Measurements from ENCODE around the gene SOBP.

SOBP gene

DNA sequence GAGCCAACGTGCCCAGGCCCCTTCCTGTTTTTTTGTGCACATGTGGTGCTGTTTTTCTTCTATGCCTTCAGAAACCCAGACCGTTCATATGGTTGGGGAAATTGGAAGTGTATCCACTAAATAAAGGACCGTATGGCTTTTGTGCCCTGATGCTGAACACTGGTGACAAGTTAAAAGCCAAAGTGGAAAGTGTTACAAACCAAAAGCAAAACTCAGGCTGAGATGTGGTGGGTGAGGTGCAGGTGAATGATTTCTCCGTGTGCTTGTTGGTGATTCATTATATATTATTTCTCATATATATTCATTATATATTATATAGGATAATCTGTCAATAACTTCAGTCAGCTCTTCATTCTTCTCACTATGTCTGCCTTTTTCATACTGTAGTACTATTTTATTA is 148.6 kb downstream of the SOBP start:
- no peak for DNase-seq (ENCODE audit: low read depth in 2 of 2)

DNA sequence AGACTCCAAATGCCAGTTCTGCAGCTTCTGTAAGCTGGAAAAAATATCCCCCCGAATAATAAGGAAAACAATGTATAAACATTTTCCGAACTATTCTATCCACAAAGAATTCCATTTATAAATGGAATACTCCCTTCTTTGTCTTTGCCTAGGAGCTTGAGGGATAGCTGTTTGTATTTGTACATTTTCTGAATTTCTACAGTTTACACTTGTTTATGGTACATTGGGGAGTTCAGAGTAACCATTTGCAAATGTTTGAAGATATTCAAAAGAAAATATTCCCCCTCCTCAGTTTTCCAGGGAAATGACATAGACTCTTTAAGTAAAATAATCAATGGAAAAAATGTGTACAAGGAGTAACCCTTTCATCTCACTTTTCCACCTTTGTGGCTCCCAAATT is 149.6 kb downstream of the SOBP start:
- DNase-seq (ENCODE audit: low read depth in 2 of 2): no peak

DNA sequence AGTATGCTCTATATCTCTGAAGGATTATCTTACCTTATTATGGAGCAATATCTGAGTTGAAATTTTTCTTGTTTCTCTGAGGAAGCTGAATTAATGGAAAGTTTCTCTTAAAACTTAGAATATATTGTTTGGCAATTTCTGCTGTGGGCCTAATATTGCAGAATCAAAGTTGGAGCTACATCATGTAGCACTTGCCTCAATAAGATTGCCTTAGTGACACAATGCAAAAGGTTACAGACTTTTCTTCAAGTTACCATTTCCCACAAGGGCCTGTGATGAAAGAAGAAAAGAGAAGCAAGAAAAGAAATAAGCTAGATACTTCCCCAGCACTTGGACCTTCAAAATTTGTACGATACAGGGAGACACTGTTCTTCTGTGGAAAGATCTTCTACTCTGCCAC is 151.2 kb downstream of the SOBP start:
- DNase-seq (ENCODE audit: low read depth in 2 of 2): no peak

DNA sequence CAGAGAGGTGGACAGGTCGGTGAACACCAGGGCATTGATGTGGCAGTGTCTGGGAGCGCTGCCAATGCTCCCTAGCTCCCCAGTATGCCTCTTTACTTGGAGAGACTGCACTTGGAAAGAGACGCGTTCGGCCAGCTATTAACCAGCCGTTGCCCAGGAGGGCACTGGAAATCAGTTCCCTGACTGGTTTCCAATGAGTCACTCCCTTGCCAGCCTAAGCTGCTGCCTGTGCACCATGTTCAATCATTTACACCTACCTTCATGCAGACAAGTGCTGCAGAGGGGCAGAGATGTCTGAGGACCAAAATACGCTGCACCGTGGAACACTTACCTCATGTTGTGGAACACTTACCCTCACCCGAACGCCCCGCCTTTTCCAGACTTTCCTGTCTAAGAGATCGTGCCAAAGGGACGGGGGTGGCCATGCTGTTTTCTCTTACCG is 151.6 kb downstream of the SOBP start:
- DNase-seq (ENCODE audit: low read depth in 2 of 2): no peak

DNA sequence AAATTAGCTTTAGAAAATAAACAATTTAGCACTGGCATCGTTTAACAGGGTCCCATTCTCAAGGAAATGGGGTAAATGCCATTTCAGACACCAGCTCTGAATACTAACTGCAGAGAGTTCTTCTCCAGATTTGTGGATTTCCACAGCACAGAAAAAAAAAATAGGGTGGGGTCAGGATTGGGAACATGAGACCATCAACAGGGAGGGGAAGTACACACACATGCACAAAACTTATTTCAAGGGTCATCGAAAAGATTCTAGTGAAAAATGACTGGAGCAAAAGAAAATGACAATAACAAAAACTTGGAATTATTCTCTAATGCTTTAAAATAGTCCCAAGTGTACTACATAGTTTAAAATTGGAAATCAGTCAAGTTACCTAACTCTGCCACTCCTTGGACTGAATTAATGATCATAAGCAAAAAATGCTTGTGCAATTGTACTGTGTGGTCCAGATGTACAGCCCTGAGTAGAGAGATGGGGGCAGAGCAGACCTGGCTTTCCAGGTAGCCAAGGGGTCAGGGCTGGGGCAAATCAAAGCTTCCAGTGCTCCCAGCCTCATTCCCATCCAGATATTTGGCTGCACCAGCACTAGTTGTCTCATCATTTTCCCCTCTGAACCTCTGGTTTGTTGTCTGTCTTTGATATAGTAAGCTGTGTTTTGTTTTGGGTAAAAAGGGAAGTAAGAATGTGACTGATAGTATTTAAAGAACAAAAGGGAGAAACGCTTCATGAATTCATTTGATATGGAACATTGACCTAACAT is 152.4 kb downstream of the SOBP start:
- no peak for DNase-seq (ENCODE audit: low read depth in 2 of 2)

DNA sequence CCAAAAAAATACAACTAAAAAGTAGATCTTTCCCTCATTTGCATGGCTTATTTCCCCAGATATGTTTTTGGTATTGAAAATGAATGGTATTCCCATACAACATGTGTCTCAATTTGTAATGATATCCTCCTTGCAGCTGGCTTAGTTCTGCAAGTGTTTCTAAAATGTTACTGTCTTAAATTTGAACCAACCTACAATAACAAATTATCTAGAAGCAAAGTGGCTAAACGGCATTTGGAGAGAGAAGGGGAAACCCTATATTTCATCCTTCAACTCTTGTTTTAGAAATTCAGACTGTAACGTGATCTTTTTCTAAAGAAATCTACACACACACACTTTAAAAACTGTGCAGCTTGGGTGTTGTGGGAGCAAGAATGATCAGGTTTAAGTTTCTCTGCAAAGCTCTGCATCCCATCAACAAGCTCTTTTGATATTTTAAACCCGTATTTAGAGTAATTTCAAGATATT is 153.0 kb downstream of the SOBP start:
- DNase-seq (ENCODE audit: low read depth in 2 of 2): no peak

DNA sequence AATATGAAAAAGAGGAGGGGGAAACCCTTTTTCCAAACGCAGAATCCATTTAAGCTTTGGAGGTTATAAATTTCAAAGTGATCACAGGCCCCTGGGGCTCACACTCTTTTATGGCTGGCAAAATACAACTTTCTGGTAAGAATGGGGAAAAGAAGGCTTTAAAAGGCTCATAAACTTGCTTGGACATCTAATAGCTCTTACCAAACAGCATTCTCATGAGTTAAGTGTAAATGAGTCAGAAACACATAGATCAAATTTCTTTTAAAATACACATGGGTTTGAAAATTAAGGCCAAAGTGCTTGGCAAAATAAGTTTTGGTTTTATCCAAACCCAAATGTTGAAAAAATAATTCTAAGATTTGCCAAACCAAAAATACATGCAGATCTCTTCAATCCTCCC is 154.6 kb downstream of the SOBP start:
- no peak for DNase-seq (ENCODE audit: low read depth in 2 of 2)

DNA sequence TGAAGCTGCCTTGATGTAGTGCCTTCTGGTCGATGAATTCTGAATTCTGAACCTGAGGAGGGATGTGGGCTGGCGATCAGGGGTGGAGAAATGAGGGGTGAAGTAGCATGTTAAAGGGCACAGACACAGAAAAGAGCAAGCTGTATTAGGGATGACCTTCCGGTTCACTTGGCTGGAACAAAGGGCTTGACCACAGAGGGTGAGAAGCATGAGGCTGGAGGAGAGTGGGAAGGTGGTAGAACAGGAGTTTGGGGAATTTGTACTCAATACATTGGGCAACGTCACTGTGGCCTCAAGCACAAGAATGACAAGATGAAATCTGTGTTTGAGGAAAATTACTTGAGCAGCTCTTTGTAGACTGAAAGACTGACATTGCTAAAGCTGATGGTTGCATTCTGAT is 155.8 kb downstream of the SOBP start:
- no peak for DNase-seq (ENCODE audit: low read depth in 2 of 2)

DNA sequence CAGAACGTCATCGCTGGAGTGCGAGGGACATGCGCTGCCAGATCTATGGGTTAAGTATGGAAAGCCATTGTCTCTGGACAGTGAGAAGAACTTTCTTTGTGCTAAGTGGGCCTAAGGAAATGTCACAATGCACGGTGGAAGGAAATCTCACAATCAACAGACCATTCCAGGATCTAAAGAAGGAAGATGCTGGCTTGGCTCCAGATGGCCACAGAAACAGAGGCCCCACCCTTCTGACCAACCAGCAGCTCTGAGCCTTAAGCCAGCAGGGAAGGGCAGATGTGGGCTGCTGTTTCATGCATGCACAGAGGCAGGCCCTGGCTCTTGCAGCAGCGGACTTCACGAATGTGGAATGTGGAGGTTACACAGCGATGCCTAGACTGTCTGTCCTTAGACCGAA is 156.3 kb downstream of the SOBP start:
- DNase-seq (ENCODE audit: low read depth in 2 of 2): no peak

DNA sequence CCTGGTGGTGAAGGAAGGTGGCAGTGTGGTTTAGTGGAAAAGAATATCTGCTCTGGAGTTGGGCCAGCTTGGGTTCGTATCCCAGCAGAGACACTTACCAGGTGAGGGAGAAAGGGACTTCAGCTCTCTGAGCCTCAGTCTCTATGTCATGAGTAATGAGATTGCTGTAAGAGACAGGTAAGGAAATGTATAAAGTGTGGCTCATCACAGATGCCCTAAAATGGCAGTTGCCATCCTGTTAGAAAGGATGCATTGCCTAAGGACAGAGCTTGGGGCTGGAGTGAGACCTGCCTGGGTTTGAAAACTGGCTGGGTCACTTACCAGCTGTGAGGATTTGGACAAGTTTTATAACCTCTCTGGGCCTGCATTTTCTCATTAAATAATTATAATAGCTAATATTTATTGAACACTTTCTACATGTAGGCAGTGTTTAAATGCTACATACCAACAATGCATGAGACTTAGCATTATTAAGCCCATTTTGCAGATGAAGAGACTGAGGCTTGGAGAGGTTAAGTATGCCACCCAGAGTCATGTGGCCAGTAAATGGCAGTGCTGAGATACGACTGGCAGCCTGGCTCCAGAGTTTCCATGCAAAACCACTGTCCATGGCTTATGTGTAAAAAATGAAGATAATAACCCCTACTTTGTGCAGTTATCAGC is 157.0 kb downstream of the SOBP start:
- no peak for DNase-seq (ENCODE audit: low read depth in 2 of 2)

DNA sequence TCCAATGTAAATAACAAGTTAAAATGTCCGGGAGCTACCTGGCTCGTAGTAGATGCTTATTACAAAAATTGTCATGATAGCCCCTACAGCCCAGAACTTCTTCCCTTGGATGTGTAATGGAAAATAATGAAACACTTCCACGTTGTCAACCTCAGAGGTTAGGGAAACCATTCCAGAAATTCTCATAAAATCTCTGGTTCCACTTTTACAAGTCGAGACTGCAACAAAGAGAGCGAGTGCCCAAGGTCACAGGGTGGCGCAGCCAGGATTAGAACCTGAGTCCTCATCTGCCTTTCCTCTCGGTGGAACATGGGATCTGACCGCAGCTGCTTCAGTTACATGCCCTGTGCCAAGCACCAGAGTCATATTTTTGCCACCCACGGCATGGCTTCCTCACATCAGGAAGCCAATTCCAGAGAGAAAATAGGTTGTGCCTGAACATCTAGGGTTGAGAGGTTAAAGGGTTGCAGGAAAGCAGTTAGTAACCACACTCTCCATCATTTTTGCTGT is 157.6 kb downstream of the SOBP start:
- DNase-seq (ENCODE audit: low read depth in 2 of 2): no peak

DNA sequence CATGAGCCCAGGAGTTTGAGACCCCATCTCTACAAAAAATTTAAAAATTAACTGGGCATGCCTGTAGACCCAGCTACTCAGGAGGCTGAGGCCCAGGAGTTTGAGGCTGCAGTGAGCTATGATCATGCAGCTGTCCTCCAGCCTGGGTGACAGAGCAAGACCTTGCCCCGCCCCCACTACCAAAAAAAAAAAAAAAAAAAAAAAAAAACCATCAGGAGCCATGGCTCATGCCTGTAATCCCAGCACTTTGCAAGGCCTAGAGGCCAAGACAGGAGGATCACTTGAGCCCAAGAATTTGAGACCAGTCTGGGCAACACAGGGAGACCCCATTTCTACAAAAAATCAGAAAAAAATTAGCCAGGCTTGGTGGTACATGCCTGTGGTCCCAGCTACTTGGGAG is 159.1 kb downstream of the SOBP start:
- no peak for DNase-seq (ENCODE audit: low read depth in 2 of 2)

DNA sequence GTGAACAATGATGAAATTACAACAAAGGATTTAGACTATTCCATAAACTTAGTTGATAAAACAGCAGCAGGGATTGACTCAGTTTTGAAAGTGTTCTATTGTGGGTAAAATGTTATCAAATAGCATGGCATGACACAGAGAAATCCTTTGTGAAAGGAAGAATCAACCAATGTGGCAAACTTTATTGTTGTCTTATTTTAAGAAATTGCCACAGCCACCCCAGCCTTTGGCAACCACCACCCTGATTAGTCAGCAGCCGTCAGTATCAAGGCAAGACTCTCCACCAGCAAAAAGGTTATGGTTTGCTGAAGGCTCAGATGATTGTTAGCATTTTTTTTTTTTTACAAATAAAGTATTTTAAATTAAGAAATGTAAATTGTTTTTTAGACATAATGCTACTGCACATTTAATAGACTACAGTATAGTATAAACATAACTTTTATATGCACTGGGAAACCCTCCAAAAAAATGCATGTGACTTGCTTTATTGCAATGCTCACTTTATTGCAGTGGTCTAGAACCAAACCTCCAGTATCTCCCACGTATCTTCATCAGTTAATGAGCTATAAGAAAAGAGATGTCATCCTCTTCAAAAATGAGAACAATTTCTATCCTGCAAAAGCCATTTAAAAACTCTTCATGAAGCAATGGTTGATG is 162.7 kb downstream of the SOBP start:
- DNase-seq (ENCODE audit: low read depth in 2 of 2): no peak

DNA sequence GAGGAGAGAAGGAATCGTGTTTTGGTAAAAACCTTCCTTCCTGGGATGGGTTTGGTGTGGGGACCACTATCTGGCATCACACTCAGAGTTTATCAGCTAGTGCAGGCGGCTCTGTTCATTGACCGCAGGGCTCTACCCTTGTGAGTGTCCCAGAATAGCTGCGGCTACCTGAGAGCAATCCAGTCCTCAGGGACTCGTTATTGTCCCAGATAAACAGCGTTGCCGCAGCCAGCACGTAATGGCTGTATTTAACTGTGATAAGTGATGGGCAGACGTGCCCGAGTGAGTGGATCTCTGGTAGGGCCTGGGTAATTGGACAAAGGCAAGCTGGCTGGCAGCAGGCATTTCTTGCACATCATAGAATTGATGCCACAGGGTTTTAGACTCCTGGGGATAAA is 163.3 kb downstream of the SOBP start:
- DNase-seq (ENCODE audit: low read depth in 2 of 2): no peak

DNA sequence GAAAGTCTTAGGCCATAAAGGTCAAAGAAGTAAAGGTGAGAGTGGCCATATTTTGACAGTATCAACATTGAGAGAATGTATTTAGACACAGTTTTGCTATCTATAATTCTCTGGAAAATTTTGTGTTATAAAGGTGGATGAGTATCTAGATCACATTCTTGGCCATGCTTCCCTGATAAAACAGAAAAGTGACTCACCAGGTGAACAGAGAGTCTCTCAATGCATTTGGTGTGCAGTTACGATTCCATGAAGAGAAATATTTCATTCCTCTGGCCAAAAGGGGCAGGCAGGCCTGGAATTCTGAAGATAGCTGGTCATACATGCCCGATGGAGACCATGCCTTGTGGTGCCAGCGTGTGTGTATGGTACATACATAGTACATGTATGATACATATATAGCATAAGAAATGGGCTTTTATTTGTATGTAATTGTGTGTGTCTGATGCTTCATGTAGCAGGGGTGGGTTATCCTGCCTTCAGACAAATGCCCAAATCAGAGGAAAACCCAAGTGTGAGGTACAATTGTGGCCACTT is 164.0 kb downstream of the SOBP start:
- no peak for DNase-seq (ENCODE audit: low read depth in 2 of 2)

DNA sequence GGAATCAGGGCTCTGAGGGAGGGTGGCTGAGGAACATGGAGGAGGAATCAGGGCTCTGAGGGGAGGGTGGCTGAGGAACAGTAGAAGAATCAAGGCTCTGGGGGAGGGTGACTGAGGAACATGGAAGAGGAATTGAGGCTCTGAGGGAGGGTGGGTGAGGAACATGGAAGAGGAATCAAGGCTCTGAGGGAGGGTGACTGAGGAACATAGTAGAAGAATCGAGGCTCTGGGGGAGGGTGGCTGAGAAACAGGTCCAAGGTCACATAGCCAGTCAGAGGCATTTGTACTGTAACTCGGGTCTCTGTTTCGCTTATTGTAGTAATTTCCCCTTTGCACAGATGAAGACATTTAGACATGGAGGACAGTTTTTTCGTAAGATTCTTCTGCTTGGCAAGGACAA is 164.8 kb downstream of the SOBP start:
- DNase-seq (ENCODE audit: low read depth in 2 of 2): no peak

DNA sequence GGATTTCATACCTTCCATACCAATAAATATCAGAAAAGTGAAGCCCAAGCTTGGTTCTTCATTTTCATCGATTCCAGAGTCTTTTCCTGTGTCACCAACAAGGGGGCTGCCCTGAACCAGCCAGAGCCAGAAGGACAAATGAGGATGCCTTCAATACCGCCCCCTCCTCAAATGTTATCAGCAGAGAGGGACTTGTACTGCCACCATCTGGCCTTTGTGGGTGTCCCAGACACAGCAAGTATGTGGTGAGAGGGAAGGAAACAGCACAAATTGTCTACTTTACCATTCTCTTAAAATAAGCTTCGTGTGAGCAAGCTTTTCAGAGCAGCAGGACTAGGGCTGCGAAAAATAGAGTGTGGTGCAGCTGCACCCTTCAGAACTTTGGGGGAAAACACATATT is 165.3 kb downstream of the SOBP start:
- DNase-seq (ENCODE audit: low read depth in 2 of 2): no peak

DNA sequence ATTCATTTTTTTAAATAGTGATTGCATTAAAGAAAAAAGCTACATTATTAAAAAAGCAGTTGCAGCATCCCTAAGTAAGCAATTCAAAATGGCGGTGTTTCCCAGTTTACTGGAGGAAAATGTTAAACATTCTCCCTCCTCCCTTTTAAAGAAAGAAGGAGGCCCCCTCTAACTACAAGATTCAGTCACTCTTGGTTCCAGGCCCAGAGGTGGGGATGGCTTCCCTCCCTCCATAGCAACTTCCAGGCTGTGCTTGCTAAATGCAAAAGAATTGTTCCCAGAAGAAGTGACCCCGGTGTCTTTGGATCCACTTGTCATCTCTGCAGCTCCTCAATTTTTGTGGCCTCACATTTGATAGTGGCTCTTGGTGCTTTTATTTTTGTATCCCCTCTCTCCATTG is 165.9 kb downstream of the SOBP start:
- DNase-seq (ENCODE audit: low read depth in 2 of 2): no peak

DNA sequence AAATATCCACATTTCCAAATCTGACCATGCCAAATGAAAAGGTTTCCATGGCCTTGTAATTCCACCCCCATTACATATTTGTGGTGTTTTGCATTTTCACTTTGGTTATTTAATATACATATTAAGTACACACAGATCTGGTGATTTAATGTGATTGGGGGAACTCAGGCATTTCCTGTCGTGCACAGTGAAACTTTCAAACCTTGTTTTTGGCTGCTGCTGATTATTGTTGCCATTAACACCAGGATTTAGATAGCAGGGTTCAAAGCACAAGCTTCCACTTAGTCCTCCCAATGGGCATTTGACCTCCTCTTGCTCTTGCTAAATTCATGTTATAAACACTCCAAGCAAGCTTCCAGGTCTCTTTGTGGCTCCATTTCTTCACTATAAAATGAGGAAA is 166.5 kb downstream of the SOBP start:
- no peak for DNase-seq (ENCODE audit: low read depth in 2 of 2)

DNA sequence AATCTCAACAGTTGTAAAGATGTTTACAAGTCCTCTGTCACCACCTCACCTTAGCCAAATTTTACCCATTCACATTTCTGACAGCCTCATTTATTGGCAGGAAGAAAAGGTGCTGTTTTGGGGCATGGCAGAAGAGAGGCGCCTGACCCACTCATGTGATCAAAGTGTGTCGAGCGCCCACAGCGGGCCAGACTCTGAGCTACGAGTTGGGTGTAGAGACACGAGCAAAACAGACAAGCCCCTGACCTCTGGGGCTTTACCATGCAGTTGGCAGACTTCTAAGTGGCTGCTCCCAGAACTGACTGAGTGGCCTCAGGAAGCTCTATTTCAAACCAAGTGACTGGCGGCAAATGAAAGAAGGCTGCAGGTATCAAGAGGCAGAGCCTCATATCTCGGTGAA is 167.0 kb downstream of the SOBP start:
- DNase-seq (ENCODE audit: low read depth in 2 of 2): no peak

DNA sequence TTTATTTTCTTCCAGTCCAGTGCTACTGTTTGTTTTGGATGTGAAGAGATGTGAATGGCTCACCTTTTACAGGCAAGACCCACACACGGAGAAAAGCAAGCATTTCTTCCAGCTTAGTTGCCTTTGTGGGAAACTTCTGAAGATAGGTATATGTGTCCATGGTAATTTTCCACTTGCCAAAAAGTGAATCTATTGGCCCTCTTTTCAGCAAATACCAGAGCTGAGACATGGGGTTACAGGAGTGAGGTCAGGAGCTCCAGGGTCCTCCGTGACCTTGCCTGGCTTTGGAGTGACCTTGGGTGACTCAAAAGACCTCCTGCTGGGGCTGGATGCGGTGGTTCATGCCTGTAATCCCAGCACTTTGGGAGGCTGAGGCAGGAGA is 167.4 kb downstream of the SOBP start:
- DNase-seq (ENCODE audit: low read depth in 2 of 2): no peak

DNA sequence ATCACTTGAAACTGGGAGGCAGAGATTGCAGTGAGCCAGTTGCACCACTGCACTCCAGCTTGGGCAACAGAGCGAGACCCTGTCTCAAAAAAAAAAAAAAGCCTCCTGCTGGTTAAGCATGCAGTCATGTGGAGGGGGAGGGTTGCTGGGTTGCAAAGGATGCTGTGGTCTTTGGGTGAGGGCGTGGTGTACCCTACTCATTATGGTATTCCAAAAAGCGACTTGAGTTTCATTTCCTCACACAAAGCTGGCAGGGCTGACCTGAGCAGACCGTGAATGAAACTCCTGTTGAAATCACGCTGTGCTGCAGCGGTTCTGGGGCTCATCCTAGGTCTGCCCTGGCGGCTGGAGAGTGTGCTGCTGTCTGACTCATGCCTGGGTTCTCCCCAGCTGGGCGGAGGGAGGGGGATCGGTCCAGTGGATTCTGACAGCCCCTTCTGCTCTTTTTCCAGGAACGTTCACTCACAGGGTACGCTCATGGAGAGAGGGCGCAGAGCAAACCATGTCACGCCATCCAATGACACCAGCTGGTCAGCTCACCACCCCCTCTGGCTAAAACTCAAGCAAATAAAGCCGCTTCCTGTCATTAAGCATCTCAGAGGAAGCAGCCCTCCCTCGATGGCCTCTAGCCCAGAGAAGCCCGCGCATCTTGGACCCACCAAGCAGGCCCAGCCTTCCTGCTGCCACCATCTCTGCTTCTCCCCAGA is 168.0 kb downstream of the SOBP start:
- peak; percentile 17 to 24 for DNase-seq (ENCODE audit: low read depth in 2 of 2)

All from stimulated activated CD8-positive, alpha-beta memory T cell treated with anti-CD3 and anti-CD28 coated beads, Interleukin-7, amount 100 ng/mL, for 4 hours (primary cell).